ENCODE measurements around the gene NBEAL2.

Gene NBEAL2

DNA sequence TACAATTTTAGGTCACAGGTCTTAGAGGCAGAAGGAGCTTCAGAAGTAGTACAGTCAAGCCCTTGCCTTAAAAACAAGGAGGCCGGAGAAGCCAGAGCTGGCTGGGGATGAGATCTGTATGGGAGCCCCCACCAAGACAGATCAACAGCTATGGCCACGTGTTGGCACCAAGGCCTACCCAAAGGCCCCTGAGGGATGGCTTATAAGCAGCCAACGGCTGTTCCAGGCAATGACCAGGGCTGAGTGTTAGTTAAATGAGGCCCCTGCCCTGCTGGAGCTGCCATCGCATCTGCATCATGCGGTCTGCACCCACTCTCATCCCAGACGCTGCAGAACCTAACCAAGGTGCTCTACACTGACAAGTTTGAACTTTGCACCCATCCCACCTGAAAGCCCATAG, 46.2 kb upstream of the NBEAL2 start:
- TF ChIP-seq, protein P1, sequence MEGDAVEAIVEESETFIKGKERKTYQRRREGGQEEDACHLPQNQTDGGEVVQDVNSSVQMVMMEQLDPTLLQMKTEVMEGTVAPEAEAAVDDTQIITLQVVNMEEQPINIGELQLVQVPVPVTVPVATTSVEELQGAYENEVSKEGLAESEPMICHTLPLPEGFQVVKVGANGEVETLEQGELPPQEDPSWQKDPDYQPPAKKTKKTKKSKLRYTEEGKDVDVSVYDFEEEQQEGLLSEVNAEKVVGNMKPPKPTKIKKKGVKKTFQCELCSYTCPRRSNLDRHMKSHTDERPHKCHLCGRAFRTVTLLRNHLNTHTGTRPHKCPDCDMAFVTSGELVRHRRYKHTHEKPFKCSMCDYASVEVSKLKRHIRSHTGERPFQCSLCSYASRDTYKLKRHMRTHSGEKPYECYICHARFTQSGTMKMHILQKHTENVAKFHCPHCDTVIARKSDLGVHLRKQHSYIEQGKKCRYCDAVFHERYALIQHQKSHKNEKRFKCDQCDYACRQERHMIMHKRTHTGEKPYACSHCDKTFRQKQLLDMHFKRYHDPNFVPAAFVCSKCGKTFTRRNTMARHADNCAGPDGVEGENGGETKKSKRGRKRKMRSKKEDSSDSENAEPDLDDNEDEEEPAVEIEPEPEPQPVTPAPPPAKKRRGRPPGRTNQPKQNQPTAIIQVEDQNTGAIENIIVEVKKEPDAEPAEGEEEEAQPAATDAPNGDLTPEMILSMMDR (IDR thresholded peaks at IDR 0.05; ENCODE audit: insufficient read depth, low read length, missing control alignments) = no peak
- ChIA-PET POLR2A (interaction anchor here (0.5 to 1.1 kb wide), 2 partner anchors 43 to 457 kb away, joined by 3 to 4 read pairs; partner anchors contain the start of gene CCDC12), CTCF (interaction anchor here (0.7 to 7.8 kb wide), 7 partner anchors 11 to 390 kb away, joined by 3 to 130 read pairs (median 5); no protein-coding TSS in a partner anchor)
- H3K4me3 ChIP-seq (ENCODE audit: low read depth, low read length) = no peak overlapping the region
- DNase-seq (ENCODE audit: low read depth, low spot score) = no peak

DNA sequence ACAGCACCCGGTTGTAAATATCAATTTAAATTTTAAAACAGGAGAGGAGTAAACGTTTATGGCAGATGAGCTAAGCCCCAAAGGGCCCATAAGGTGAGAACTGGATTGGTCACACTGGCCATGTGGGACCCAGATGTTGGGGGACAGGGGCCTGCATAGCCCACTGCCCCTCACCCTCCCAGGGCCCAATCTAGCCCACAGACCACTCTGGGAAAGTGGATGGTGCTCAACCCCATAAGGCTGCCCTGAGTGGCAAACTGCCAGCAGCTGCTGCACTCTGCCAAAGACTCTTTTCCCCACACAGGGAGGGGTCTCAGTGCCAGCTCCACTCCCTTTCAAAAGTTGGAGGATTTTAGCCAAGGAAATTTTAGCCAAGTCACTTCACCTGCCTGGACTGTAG, 45.4 kb upstream of the NBEAL2 start:
- ChIA-PET CTCF (interaction anchor here (0.7 to 7.8 kb wide), 10 partner anchors 11 to 390 kb away, joined by 3 to 130 read pairs (median 6); no protein-coding TSS in a partner anchor), POLR2A (interaction anchor here (0.5 kb wide), 1 partner anchor 456 kb away, joined by 4 read pairs; no protein-coding TSS in a partner anchor)
- H3K4me3 ChIP-seq (ENCODE audit: low read depth, low read length) = no peak overlapping the region
- no peak for DNase-seq (ENCODE audit: low read depth, low spot score)
- TF ChIP-seq, protein P1 (IDR thresholded peaks at IDR 0.05; ENCODE audit: insufficient read depth, low read length, missing control alignments) = no peak

DNA sequence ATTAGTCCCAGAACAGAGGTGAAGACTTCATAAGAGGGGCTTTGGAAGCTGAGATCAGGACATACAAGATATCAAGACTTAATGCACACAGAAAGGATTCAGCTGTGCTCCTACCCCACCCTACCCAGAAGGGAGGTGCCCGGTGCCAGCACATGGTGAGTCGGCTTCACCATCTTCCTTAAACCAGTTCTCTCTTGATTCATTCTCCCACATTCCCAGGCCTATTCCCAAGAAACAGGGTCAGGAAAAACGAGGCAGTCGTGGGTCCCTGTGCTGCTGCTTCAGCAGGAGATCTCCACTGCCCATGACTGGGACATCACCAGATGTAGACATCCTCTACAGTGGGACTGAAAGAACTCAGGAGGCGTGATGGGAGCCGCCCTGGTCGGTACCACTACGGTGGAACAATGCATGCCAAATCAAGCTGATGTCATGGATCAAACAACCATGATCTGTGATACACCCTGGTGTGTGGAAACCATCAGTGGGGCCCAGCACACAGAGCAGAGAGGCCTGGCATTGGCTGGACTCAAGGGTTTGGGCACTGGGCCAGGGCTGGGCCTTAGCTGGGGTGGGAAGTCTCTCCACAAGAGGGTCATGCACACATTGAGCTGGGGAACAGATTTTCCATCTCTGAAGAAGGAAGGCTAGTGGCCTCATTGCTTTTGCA, 44.8 kb upstream of the NBEAL2 start:
- TF ChIP-seq, protein P1 (IDR thresholded peaks at IDR 0.05; ENCODE audit: insufficient read depth, low read length, missing control alignments) = no peak
- CTCF ChIA-PET = interaction anchor here (1.1 to 7.8 kb wide), 19 partner anchors 12 to 402 kb away, joined by 3 to 130 read pairs (median 8); partner anchors contain the start of genes CCDC12 and NBEAL2
- H3K4me3 ChIP-seq (ENCODE audit: low read depth, low read length) = no peak overlapping the region
- DNase-seq (ENCODE audit: low read depth, low spot score) = no peak
- POLR2A ChIA-PET = no interaction called here

DNA sequence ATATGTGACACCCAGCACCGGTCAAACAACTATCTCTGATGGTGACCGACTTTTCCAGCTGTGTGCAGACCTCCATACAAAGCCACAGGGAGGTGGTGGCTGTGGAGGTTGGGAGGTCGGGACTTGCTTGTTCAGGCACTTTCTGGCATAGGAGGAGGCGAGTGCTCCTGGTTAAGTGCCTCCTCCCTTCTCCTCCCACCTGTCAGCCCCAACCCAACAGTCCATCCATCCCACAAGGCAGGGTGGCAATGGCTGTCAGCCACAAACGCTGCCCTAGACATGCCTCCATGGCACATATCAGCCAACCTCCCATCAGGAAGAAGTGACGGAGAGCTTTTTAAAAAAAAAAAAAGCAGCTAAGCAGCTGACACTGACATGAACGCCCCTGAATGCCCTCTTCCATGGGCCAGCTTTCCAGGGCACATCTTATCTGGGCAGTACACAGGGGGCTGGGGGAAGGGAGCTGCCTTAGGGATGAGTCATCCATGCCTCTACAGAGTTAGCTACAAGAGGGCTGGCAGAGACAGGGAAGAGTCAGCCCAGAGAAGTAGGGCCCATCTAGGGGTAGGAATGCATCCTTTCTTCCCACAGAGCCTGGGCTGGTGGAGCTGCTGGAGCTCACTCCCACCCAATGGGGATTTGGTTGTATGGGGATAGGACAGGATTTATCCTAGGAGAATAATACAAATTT, 44.2 kb upstream of the NBEAL2 start:
- H3K4me3 ChIP-seq (ENCODE audit: low read depth, low read length) = no peak overlapping the region
- CTCF ChIA-PET = interaction anchor here (0.8 to 7.8 kb wide), 31 partner anchors 11 to 401 kb away, joined by 3 to 130 read pairs (median 5); partner anchors contain the start of genes CCDC12, NBEAL2 and PTH1R
- POLR2A ChIA-PET = interaction anchor here (0.6 to 1.2 kb wide), 4 partner anchors 12 to 549 kb away, joined by 3 to 5 read pairs (median 4); no protein-coding TSS in a partner anchor
- TF ChIP-seq, protein P1 (IDR thresholded peaks at IDR 0.05; ENCODE audit: insufficient read depth, low read length, missing control alignments) = peak; percentile 89
- peak; percentile 89 for DNase-seq (ENCODE audit: low read depth, low spot score)

GRCh38 chr3:46935989-46936558, 43.4 kb upstream of the NBEAL2 start:
- TF ChIP-seq, protein P1 (IDR thresholded peaks at IDR 0.05; ENCODE audit: insufficient read depth, low read length, missing control alignments) = no peak

More at GRCh38 chr3:46935989-46936558, 43.4 kb upstream of the NBEAL2 start:
- no peak overlapping the region for H3K4me3 ChIP-seq (ENCODE audit: low read depth, low read length)
- POLR2A ChIA-PET = interaction anchor here (0.6 to 1.2 kb wide), 4 partner anchors 11 to 548 kb away, joined by 3 to 5 read pairs (median 4); no protein-coding TSS in a partner anchor
- no peak for DNase-seq (ENCODE audit: low read depth, low spot score)
- CTCF ChIA-PET = interaction anchor here (0.8 to 7.8 kb wide), 30 partner anchors 10 to 400 kb away, joined by 3 to 130 read pairs (median 4); partner anchors contain the start of genes CCDC12, NBEAL2 and PTH1R
